Spinal cord (tissue), 10 donors: Measurements from ENCODE around the gene ARHGAP11A. TPM values are rescaled to one million over a fixed set of nuclear protein-coding genes. Genes with fewer than 3 reads are reported as not detected.
"Not testable (repeated sequence)": the region's sequence is repeated elsewhere in the genome, so short reads cannot be mapped to it uniquely, and the experiment has no call there.

Experiments used
- DNase-seq, 6 donors: peaks; one replicate each; pipeline versions ENCODE4 v3.0.0 to v3.0.0-alpha.2; 2013 to 2015; ENCODE audit warnings: low spot score in 6 of 6, low read depth in 4 of 6
- H3K27ac ChIP-seq: one replicate; pipeline ENCODE4 v1.5.1; 2013; ENCODE audit warnings: low read depth, low read length, control low read depth
- H3K27me3 ChIP-seq: one replicate; pipeline ENCODE4 v1.6.1; 2013; ENCODE audit warnings: low read length; ENCODE audit not compliant: control insufficient read depth, insufficient read depth
- H3K36me3 ChIP-seq: one replicate; pipeline ENCODE4 v1.6.1; 2013; ENCODE audit warnings: low read length; ENCODE audit not compliant: control insufficient read depth, insufficient read depth
- H3K4me1 ChIP-seq: one replicate; pipeline ENCODE4 v1.6.1; 2013; ENCODE audit warnings: low read length; ENCODE audit not compliant: control insufficient read depth, insufficient read depth
- H3K4me3 ChIP-seq: one replicate; pipeline ENCODE4 v1.5.1; 2013; ENCODE audit warnings: low read depth, low read length, control low read depth
- H3K9me3 ChIP-seq: one replicate; pipeline ENCODE4 v1.6.1; 2013; ENCODE audit warnings: low read length; ENCODE audit not compliant: control insufficient read depth, insufficient read depth
- WGBS: methylation state at CpG from one replicate; pipeline ENCODE4 v1.1.5; 2013; ENCODE audit warnings: missing lambda C conversion rate; ENCODE audit not compliant: insufficient coverage; 5-methylcytosine and 5-hydroxymethylcytosine counted together
- polyA plus RNA-seq, 2 donors: library from polyadenylated mRNA; unstranded; fragments of 120-200 nt; gene quantifications; one replicate each; pipeline ENCODE4 v1.2.1, GENCODE V29; 2013; ENCODE audit not compliant: insufficient read length in 2 of 2
- total RNA-seq, 2 donors: library from RNA; depleted of rRNA in 1 of 2; stranded (reverse); fragments of 120-200 nt in 1 of 2; fragments of >200 nt in 1 of 2; gene quantifications; one replicate each; pipeline versions ENCODE4 v1.2.3 to v1.2.4, GENCODE V29; 2013 to 2014
- donor health status: healthy.

The ARHGAP11A gene
- total and polyA plus RNA-seq, 4 donors = 16.3 to 21.3 (median 17.0) TPM

DNA sequence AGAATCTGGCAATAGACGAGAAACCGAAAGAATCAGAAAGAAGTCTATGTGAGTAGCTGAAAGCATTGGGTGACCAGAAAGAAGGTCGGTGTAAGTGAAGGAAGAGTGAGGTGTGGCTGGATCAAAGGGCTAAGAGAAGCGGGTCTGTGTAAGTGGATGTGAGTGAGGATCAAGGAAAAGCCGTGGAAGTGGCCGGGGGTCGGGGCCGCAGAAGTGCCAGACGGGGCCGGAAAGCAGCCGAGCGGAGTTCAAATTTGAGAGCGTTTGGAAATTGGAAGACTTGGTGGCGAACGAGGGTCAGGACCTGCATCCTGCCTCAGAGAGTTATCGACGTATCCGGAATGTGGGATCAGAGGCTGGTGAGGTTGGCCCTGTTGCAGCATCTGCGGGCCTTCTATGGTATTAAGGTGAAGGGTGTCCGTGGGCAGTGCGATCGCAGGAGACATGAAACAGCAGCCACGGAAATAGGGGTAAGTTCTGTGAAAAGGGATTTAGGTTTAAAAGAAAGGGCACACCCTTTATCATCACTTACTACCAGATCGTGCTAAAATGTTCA, 645 bp downstream of the ARHGAP11A start:
- not testable (repeated sequence) for H3K9me3 ChIP-seq, H3K27me3 ChIP-seq, H3K4me1 ChIP-seq, H3K36me3 ChIP-seq
- WGBS = 0% methylated on average over 5 of the region's 24 CpGs
- H3K27ac ChIP-seq = peak overlapping the region; percentile 80
- peak overlapping the region; percentile 42 for H3K4me3 ChIP-seq
- peak in 1 of 6 donors; percentile 19 for DNase-seq

- Histone ChIP-seq H3K27ac (no peak overlapping the region), H3K9me3 (no peaks in the 10 kb centered on the region), H3K4me1 (no peaks in the 10 kb centered on the region), H3K36me3 (no peaks in the 10 kb centered on the region), H3K27me3 (no peaks in the 10 kb centered on the region), H3K4me3 (no peak overlapping the region)
- no CpG with 5 or more reads among the region's 3 CpGs for WGBS
- DNase-seq = no peak
Observed at GRCh38 chr15:32636410-32636809, 21.1 kb downstream of the ARHGAP11A start.

- no peak for DNase-seq
- Histone ChIP-seq H3K27me3 (no peaks in the 10 kb centered on the region), H3K4me1 (peaks cover under 1% of the 10 kb centered on the region), H3K9me3 (no peaks in the 10 kb centered on the region), H3K36me3 (no peaks in the 10 kb centered on the region), H3K4me3 (no peak overlapping the region), H3K27ac (no peak overlapping the region)
- 100% methylated on average over 4 of the region's 8 CpGs for WGBS
Observed at GRCh38 chr15:32636908-32637567, 21.7 kb downstream of the ARHGAP11A start.

GRCh38 chr15:32637704-32638103, 22.4 kb downstream of the ARHGAP11A start:
- H3K27ac ChIP-seq = no peak overlapping the region
- no peaks in the 10 kb centered on the region for H3K27me3 ChIP-seq
- H3K9me3 ChIP-seq = no peaks in the 10 kb centered on the region
- H3K4me1 ChIP-seq = peaks cover 5% of the 10 kb centered on the region
- H3K4me3 ChIP-seq = no peak overlapping the region
- no CpG with 5 or more reads among the region's 1 CpG for WGBS
- no peaks in the 10 kb centered on the region for H3K36me3 ChIP-seq
- no peak for DNase-seq

- Histone ChIP-seq H3K27ac (peak within 1 kb of the TSS; percentile 72), H3K9me3 (no peaks in the 10 kb centered on the region)
Observed at GRCh38 chr15:32641517-32642059, 26.3 kb downstream of the ARHGAP11A start, which contains the start of gene SCG5. Gene SCG5 (plus strand): TSS chr15:32641710. CDS start chr15:32643593, 1,883 bp downstream.

GRCh38 chr15:32642667-32643435, 27.5 kb downstream of the ARHGAP11A start:
- H3K27me3 ChIP-seq = no peaks in the 10 kb centered on the region
- no peaks in the 10 kb centered on the region for H3K36me3 ChIP-seq
- peaks cover 13% of the 10 kb centered on the region for H3K4me1 ChIP-seq
- H3K9me3 ChIP-seq = no peaks in the 10 kb centered on the region
- 66% methylated on average over 3 of the region's 5 CpGs for WGBS
- no peak overlapping the region for H3K4me3 ChIP-seq
- no peak for DNase-seq
- no peak overlapping the region for H3K27ac ChIP-seq

More at GRCh38 chr15:32641517-32642059, 26.3 kb downstream of the ARHGAP11A start, which contains the start of gene SCG5:
- 4% methylated on average over 21 of the region's 22 CpGs for WGBS
- H3K4me3 ChIP-seq = peak within 1 kb of the TSS; percentile 51
- DNase-seq = peak; percentile 42 to 95 (median 64)
- H3K4me1 ChIP-seq = peaks cover 13% of the 10 kb centered on the region
- H3K27me3 ChIP-seq = no peaks in the 10 kb centered on the region
- no peaks in the 10 kb centered on the region for H3K36me3 ChIP-seq

DNA sequence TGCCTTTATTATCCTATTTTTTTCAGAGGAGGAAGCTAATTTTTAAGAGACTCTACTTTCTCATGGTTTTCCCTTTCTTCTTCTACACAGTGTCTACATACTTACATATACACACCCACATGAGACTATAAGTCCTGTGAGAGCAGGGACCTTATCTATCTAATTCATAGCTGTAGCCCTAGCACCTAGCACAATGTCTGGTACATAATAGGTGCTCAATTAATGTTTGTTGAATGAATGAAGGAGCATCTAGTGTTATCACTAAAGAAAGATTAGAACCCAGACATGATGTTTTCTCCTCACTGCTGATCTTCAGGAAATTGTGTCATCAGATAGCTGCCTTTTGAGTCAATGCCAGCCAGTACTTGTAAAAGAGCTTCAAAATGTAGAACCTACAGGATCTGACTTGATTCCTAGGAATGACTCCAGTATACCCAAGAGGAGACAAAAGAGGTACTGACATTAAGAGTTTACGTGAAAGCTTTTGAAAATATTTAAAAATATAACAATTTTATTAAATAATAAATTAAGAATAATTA, 28.7 kb downstream of the ARHGAP11A start:
- no peak overlapping the region for H3K27ac ChIP-seq
- no peak for DNase-seq
- H3K4me3 ChIP-seq = no peak overlapping the region
- no peaks in the 10 kb centered on the region for H3K36me3 ChIP-seq
- H3K27me3 ChIP-seq = no peaks in the 10 kb centered on the region
- no CpG with 5 or more reads among the region's 1 CpG for WGBS
- H3K4me1 ChIP-seq = peaks cover 13% of the 10 kb centered on the region
- H3K9me3 ChIP-seq = no peaks in the 10 kb centered on the region

DNA sequence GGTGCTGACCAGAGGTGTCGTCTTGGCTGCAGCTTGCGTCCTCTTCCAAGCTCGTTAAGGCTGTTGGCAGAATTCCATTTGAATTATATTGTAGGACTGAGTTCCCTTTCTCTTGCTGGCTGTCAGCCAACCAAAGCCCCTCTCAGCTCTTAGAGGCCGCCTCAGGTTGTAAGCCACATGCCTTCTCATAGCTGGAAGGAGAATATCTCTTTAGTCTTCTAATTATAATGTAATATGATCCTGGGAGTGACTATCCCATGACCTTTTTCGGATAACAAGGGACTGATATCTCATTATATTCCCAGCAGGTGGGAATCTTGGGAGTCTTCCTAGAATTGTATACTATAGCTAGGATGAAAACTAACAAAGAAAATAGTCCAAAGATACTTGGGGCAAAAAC, 31.0 kb downstream of the ARHGAP11A start:
- no CpG with 5 or more reads among the region's 5 CpGs for WGBS
- peak in 3 of 6 donors; percentile 43 to 92 (median 62) for DNase-seq
- Histone ChIP-seq H3K27me3 (no peaks in the 10 kb centered on the region), H3K27ac (no peak overlapping the region), H3K9me3 (no peaks in the 10 kb centered on the region), H3K36me3 (no peaks in the 10 kb centered on the region), H3K4me3 (no peak overlapping the region), H3K4me1 (peaks cover 13% of the 10 kb centered on the region)

- peak in 1 of 6 donors; percentile 31 for DNase-seq
- H3K9me3 ChIP-seq = no peaks in the 10 kb centered on the region
- peaks cover 5% of the 10 kb centered on the region for H3K4me1 ChIP-seq
- 29% methylated on average over 3 of the region's 5 CpGs for WGBS
- no peaks in the 10 kb centered on the region for H3K36me3 ChIP-seq
- H3K27ac ChIP-seq = no peak overlapping the region
- no peaks in the 10 kb centered on the region for H3K27me3 ChIP-seq
- no peak overlapping the region for H3K4me3 ChIP-seq
Observed at GRCh38 chr15:32649342-32649741, 34.0 kb downstream of the ARHGAP11A start.
